DOHH2 (cell line): ENCODE data around the gene AGTRAP.

ENCODE experiments used
- H3F3A ChIP-seq: fragments of 200-600 bp; sonication (generic), shearing (Covaris generic); 2 replicates; pipeline ENCODE4 v1.6.0; 2016; ENCODE audit warnings: antibody characterized with exemption, mild to moderate bottlenecking; ENCODE audit not compliant: control insufficient read depth, insufficient read depth
- H3K27ac ChIP-seq: fragments of 200-600 bp; sonication (generic); 2 replicates; pipeline ENCODE4 v1.5.1; 2014; ENCODE audit warnings: low read depth, mild to moderate bottlenecking, low read length, moderate library complexity
- H3K27me3 ChIP-seq: fragments of 200-600 bp; sonication (generic); 2 replicates; pipeline ENCODE4 v1.6.1; 2014; ENCODE audit warnings: mild to moderate bottlenecking, low read length, mixed read lengths; ENCODE audit not compliant: control insufficient read depth
- H3K36me3 ChIP-seq: fragments of 200-600 bp; sonication (generic); 2 replicates; pipeline ENCODE4 v1.6.1; 2014; ENCODE audit warnings: mild to moderate bottlenecking, low read length, moderate library complexity, mixed read lengths; ENCODE audit not compliant: control insufficient read depth
- H3K4me1 ChIP-seq: fragments of 200-600 bp; sonication (generic); 2 replicates; pipeline ENCODE4 v1.6.1; 2014; ENCODE audit warnings: mild to moderate bottlenecking, low read length, mixed read lengths; ENCODE audit not compliant: control insufficient read depth
- H3K4me2 ChIP-seq: fragments of 200-600 bp; sonication (generic); 2 replicates; pipeline ENCODE4 v1.6.0; 2014; ENCODE audit warnings: mild to moderate bottlenecking, low read length, moderate library complexity
- H3K4me3 ChIP-seq: fragments of 200-600 bp; sonication (generic); 2 replicates; pipeline ENCODE4 v1.5.1; 2014; ENCODE audit warnings: mild to moderate bottlenecking, low read length, mixed read lengths
- H3K79me2 ChIP-seq: fragments of 200-600 bp; sonication (generic); 2 replicates; pipeline ENCODE4 v1.6.1; 2014; ENCODE audit warnings: mild to moderate bottlenecking, low read length, mixed read lengths; ENCODE audit not compliant: control insufficient read depth
- H3K9me2 ChIP-seq: fragments of 200-600 bp; sonication (generic); replicated peaks from 2 replicates; pipeline ENCODE4 v1.6.1; 2014; ENCODE audit warnings: mild to moderate bottlenecking, low read length, mixed read lengths; ENCODE audit not compliant: control insufficient read depth
- H3K9me3 ChIP-seq: fragments of 200-600 bp; sonication (generic); 2 replicates; pipeline ENCODE4 v1.6.1; 2014; ENCODE audit warnings: antibody characterized with exemption, low read length, mixed read lengths; ENCODE audit not compliant: control insufficient read depth, insufficient read depth
- H4K20me1 ChIP-seq: fragments of 200-600 bp; sonication (generic); 2 replicates; pipeline ENCODE4 v1.6.0; 2014; ENCODE audit warnings: low read depth, mild to moderate bottlenecking, antibody characterized with exemption, low read length, moderate library complexity; ENCODE audit not compliant: control insufficient read depth, insufficient read depth
- EZH2phosphoT487 ChIP-seq: fragments of 200-600 bp; sonication (generic); IDR thresholded peaks from 2 replicates; pipeline ENCODE4 v1.6.1; 2017; ENCODE audit warnings: borderline replicate concordance, mild to moderate bottlenecking, antibody characterized with exemption, low read length, moderate library complexity, mixed read lengths
- TF ChIP-seq, protein P1 (sequence below): fragments of 200-600 bp; sonication (generic); IDR thresholded peaks from one replicate; pipeline ENCODE4 v1.5.1; 2014; ENCODE audit warnings: antibody characterized with exemption, mild to moderate bottlenecking, low read depth, low read length; ENCODE audit not compliant: poor library complexity, severe bottlenecking

Gene AGTRAP

GRCh38 chr1:11786168-11786567 is 50.2 kb downstream of the AGTRAP start:
- Histone ChIP-seq H3K27me3 (no peaks in the 10 kb centered on the region), H3K27ac (peak overlapping the region; percentile 56), H3K4me1 (peaks cover 31% of the 10 kb centered on the region), H4K20me1 (no peaks in the 10 kb centered on the region), H3F3A (peaks cover 9% of the 10 kb centered on the region), H3K4me2 (peak overlapping the region; percentile 62), H3K9me3 (no peaks in the 10 kb centered on the region), H3K36me3 (peaks cover 11% of the 10 kb centered on the region; the same call in 1 of the 2 replicates), H3K9me2 (no peaks in the 10 kb centered on the region), H3K79me2 (no peaks in the 10 kb centered on the region), H3K4me3 (peak overlapping the region; percentile 34; the same call in 1 of the 2 replicates)
- TF ChIP-seq EZH2phosphoT487, result no peak

GRCh38 chr1:11787251-11787803 is 51.4 kb downstream of the AGTRAP start:
- no peak for TF ChIP-seq EZH2phosphoT487
- TF ChIP-seq, protein P1, sequence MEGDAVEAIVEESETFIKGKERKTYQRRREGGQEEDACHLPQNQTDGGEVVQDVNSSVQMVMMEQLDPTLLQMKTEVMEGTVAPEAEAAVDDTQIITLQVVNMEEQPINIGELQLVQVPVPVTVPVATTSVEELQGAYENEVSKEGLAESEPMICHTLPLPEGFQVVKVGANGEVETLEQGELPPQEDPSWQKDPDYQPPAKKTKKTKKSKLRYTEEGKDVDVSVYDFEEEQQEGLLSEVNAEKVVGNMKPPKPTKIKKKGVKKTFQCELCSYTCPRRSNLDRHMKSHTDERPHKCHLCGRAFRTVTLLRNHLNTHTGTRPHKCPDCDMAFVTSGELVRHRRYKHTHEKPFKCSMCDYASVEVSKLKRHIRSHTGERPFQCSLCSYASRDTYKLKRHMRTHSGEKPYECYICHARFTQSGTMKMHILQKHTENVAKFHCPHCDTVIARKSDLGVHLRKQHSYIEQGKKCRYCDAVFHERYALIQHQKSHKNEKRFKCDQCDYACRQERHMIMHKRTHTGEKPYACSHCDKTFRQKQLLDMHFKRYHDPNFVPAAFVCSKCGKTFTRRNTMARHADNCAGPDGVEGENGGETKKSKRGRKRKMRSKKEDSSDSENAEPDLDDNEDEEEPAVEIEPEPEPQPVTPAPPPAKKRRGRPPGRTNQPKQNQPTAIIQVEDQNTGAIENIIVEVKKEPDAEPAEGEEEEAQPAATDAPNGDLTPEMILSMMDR, result no peak
- Histone ChIP-seq H3K27ac (no peak overlapping the region), H3K4me1 (peaks cover 35% of the 10 kb centered on the region), H3K9me3 (no peaks in the 10 kb centered on the region), H3F3A (peaks cover 9% of the 10 kb centered on the region), H3K36me3 (peaks cover 16% of the 10 kb centered on the region; the same call in 1 of the 2 replicates), H4K20me1 (no peaks in the 10 kb centered on the region), H3K9me2 (no peaks in the 10 kb centered on the region), H3K27me3 (no peaks in the 10 kb centered on the region), H3K79me2 (no peaks in the 10 kb centered on the region), H3K4me3 (no peak overlapping the region), H3K4me2 (no peak overlapping the region)

- Histone ChIP-seq H3K4me2 (no peak overlapping the region), H3K9me3 (no peaks in the 10 kb centered on the region), H4K20me1 (no peaks in the 10 kb centered on the region), H3K27ac (no peak overlapping the region), H3K4me1 (peaks cover 35% of the 10 kb centered on the region), H3K9me2 (no peaks in the 10 kb centered on the region), H3F3A (peaks cover 9% of the 10 kb centered on the region), H3K27me3 (no peaks in the 10 kb centered on the region), H3K4me3 (no peak overlapping the region), H3K36me3 (peaks cover 20% of the 10 kb centered on the region; the same call in 1 of the 2 replicates), H3K79me2 (no peaks in the 10 kb centered on the region)
- TF ChIP-seq EZH2phosphoT487, result no peak
- TF ChIP-seq, protein P1, result no peak
These were observed 52.0 kb downstream of the AGTRAP start for GRCh38 chr1:11787804-11788436.

- peaks cover 21% of the 10 kb centered on the region; the same call in 1 of the 2 replicates for H3K36me3 ChIP-seq
- no peak overlapping the region for H3K27ac ChIP-seq
- H3K27me3 ChIP-seq, result no peaks in the 10 kb centered on the region
- H3K4me3 ChIP-seq, result no peak overlapping the region
- H3K79me2 ChIP-seq, result no peaks in the 10 kb centered on the region
- H3K4me1 ChIP-seq, result peaks cover 35% of the 10 kb centered on the region
- no peaks in the 10 kb centered on the region for H4K20me1 ChIP-seq
- H3K4me2 ChIP-seq, result no peak overlapping the region
- TF ChIP-seq, protein P1, result no peak
- TF ChIP-seq EZH2phosphoT487, result no peak
- no peaks in the 10 kb centered on the region for H3K9me3 ChIP-seq
- H3K9me2 ChIP-seq, result no peaks in the 10 kb centered on the region
- H3F3A ChIP-seq, result peaks cover 9% of the 10 kb centered on the region
These were observed 52.7 kb downstream of the AGTRAP start for GRCh38 chr1:11788549-11789053.
